Stimulated activated CD4-positive, alpha-beta T cell treated with anti-CD3 and anti-CD28 coated beads, Interleukin-15, amount 100 ng/mL, for 1 hour (primary cell): ENCODE data around the gene KRTAP10-12.

ENCODE experiments used
- DNase-seq, 2 donors: peaks; one replicate each; pipeline ENCODE4 v3.0.0-alpha.2; 2020; ENCODE audit warnings: low read depth in 1 of 2, low spot score in 1 of 2

Gene KRTAP10-12

DNA sequence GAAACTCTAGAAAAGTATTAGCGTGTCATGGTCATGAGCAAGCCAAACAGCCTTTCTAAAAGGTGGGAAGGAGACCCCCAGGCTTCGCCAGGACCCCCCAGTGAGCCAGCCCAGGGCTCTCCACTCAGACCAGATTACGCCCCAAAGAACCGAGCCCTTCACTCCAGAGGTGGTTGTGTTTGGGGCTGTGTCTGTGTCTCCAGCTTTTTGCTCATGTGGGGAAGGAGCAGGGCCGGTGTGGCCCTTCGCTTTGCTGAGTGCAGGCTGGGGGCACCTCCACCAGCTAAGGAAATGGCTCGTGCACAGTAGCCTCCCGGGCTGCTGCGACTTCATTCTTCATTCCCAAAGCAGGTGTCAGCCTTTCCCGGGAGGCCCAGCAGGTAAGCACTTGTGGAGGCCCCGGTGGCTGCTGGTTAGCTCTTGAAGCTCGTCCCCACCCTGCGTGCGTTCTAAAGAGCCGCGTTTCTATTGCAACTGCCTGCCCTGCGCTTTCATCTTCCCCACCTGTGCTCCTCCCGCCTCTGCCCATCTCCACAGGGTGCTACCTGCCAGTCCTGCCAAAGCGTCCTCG, 13.9 kb downstream of the KRTAP10-12 start:
- no peak for DNase-seq

DNA sequence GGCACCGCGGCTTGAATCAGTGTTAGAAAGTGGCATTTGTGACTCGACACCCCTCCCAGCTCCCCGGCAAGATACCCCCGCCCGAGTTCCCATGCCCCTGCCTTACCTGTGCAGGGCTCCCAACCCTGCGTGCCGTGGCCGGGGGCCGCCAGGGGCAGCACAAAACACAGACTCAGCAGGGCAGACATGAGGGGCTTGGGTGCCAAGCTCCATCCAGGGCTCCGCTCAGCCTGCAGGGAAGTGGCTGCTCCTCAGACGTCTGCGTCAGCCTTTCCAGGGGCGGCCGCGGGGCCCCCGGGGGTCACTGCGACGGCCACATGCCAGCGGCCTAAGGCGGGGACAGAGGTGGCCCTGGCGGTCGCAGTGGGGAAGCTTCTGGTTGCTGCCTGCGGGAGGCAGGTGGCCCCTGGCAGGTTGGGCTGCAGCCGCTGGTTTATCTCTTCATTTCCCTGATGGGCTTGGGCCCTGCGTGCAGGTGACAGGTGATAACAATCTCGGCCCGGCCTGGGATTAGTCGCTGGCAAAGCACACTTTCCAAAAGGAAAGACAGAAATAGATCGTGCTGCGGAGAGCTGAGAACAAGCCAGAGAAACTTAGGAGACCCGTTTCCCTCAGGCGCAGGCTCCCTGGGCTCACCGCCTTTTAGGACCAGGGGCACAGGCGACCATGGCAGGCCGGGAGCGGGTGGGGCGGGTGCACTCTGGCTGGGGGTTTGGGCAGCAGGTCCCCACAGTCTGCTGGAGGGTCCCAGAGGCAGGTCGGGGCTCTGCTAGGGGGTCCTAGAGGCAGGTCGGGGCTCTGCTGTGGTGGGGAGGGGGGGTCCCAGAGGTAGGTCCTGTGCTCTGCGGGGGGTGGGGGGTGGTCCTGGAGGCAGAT, 14.6 kb downstream of the KRTAP10-12 start, which contains the start of gene TSPEAR:
Gene TSPEAR (minus strand): TSS at position 246 of the 876 bp plus-strand sequence. CDS start 58 bp downstream, at position 188.
- no peak for DNase-seq

DNA sequence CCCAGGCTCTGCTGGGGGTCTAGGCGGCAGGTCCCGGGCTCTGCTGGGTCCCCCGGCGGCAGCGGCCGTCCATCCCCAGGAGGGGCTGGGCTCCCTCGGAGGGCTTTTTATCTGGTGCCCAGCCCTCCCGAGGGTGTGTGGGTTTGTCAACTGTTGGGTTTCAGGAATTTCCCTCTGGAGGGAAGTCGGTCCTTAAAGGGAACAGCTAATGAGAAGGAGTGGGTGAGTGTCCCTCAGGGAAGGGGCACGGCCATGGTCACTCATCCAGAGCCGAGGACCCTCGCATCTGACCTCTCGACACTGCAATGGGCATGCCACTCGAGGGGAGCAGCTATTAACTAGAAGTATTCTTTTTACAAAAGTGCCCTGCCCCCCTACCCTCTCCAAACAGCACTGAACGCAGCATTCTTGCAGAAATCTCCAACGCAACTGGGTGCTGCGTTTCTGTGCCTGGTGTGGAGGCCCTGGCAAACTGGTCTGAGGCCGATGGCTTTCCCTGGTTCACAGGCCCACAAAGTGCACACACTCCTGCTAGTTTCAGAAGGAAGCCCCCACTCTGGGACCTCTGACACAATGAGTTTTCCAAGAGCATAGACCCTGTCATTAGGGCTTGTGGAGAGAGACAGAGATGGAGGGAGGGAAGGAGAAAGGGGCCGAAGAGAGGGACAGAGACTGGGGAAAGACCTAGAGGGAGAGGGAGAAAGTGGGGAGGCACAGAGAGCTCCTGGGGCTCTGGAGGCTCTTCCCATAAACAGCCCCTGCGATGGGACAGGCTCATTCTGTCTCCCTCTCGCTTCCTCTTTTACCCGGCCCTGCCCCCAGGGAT, 15.4 kb downstream of the KRTAP10-12 start:
- no peak for DNase-seq

DNA sequence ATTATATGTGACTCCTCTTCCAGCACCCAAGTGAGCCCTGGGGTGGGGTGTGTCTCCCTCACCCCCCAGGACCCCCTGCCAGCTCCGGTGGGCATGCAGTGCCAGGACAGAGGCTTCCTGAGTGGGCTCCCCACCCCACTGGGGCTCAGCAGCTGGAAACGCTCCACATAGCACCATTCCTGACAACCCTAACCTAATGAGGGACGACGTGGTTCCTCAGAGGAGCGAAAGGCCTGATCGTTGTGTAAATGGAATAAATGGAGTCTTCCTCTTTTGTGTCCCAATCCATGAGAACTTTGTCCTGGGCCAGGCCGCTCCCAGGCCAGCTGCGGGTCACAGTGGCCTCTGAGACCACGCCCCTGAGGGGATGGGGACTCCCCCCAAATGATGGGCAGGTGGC, 16.2 kb downstream of the KRTAP10-12 start:
- no peak for DNase-seq

DNA sequence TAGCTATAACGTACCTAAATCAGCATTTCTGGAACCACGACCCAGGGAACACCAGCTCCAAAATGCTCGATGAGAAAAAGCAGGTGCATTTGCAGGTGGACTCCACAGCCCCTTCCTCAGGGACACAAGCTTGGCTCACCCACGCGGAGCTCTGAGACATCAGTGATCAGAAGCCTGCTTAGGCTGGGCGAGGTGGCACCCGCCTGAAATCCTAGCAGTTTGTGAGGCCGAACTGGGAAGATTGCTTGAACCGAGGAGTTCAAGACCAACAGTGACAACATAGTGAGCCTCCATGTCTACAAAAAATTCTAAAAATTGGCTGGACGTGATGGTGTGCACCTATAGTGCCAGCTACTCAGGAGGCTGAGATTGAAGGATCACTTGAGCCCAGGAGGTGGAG, 16.9 kb downstream of the KRTAP10-12 start:
- DNase-seq: no peak

DNA sequence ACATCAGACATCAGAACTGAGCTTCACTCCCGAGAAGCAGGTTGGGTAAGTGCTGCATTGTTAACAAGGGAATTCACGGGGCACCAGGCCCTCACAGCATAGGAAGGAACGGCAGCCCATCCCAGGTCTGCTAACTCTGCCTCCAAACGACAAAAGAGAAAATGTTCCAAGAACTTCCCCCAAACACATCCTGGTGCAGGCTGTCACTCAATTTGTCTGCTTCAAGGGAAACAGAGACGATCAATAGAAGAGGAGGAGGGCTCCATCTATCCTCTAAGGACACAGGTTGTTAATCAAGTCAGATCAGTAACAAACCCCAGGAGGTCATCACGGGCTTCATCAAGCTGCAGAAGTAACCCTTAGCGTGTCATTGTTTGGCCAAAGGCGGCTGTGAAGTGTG, 17.9 kb downstream of the KRTAP10-12 start:
- no peak for DNase-seq

DNA sequence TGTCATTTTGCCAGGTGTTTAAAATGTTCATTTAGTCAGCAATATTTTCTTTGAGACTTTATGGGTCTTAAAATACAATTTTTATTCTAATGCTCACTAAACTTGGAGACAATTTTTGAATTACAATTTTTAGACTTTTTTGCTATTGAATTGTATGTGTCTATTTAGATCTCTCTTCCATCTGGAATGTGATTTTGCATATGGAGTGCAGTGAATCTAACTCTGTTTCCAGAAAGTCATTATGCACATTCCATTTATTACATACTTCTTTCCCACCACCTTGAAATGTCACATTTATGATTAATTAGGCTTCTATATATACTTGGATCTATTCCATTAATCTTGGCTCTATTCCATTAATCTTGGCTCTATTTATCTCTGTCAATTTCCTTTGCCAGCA, 20.0 kb downstream of the KRTAP10-12 start:
- DNase-seq: no peak

DNA sequence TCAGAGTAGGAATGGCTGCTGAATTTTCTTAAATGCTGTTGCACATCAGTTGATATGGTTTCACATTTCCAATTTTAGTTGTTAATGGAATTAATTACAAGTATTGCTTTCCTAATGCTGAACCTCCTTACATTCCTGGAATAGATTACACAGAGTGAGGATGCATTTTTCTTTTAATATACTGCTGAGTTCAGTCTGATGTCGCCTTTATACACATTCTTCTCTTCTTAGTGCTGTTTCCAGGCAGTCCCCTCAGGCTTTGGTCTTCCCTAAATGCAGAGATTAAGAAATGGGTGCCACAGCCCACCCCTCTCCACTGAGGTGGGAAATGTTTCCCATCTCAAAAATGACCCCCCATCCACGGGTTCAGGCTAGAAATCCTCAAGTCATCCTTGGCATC, 21.1 kb downstream of the KRTAP10-12 start:
- no peak for DNase-seq

DNA sequence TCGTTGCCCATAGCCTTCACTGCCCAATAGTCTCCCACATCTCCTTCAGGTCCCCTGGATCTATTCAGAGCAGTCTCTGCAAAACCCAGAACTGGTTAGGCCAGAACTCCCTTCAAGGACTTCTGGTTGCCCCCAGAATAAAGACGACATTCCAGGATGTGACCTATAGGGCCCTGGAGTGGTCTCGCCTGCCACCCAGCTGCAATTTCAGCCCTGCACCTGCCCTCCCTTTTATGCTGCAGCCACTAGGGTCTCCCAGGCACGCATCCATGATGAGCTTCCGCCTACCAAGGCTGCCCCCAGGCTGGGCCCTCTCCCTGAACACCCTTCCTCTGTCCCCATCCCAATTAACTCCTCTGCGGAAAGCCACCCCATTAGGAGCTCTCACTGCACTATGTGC, 21.6 kb downstream of the KRTAP10-12 start:
- DNase-seq: no peak

DNA sequence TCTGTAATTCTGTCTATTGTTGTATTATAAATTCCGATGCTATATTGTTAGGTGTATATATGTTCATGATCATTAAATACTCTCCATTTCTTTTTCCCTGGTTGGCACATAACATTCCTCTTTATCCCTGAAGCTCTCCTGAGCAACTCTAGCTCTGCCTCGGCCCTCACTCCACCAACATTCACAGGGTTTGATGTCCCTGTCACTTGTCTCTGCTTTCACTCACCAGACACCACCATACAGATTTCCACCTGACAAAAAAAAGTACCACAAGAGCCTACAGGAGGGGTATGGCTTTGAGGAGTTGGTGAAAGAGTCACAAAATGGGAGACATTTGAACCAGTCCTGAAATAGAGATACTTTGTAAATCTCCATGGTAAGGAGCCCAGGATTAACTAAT, 23.2 kb downstream of the KRTAP10-12 start:
- no peak for DNase-seq

DNA sequence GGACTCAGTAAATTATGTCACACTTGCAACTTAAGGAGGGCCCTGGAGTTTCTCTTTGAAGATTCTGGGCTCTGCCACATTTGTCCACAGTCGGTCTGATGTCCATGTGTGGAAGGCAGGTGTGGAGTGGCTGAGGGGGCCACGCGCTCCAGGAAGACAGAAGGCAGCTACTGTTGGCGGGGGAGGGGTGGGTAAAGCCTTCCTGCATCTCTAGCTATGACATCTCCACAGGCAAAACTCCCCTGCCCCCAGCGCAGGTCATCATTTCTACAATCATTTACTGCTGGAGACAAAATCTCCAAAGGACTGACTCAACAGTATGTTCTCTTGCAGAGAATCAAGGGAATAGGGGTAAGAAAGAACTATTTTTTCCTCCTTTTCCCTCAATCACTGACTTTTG, 25.8 kb downstream of the KRTAP10-12 start:
- DNase-seq: no peak

DNA sequence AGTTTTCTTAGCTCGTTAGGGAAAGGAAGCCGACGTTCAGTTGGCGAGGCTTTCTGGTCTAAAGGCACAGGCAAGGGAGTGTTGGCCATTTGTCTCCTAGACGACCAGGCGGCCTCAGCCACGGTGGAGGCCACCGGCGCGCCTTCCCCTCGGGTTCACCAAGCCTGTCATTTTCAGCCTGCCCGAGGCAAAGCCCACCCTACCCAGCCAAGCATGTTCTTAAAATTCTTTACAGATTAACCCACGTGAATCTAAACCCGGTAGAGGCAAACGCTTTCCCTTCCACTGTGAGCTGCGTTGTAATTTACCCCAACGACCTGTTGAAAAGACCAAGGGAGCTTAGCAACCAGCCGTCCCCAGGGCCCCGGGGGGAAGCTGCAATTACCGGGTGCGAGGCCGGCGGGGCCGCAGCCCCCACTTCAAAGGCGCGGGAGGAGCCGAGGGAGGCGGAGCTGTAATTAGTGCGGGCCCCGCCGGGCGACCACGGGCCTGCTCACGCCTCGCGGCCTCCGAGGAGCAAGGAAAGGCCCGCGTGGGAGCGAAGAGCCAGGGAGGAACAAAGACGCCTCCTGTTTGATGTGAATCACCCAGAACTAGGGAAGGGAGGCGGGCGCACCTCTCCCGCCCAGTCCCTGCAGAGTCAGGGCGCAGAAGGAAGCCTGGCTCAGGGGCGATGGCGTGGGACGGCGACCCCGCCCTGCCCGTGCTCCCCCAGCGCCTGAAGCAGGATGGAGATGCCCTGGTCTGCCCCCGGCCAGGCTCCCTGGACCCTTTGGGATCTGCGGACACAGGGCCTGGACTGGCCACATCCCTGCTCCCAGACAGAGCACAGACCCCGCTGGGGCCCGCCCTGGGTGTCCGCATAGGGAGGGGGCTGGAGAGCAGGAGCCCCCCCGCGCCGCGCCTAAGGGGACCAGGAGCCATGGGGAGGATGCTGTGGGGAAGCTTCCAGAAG, 26.5 kb downstream of the KRTAP10-12 start:
- DNase-seq: no peak

DNA sequence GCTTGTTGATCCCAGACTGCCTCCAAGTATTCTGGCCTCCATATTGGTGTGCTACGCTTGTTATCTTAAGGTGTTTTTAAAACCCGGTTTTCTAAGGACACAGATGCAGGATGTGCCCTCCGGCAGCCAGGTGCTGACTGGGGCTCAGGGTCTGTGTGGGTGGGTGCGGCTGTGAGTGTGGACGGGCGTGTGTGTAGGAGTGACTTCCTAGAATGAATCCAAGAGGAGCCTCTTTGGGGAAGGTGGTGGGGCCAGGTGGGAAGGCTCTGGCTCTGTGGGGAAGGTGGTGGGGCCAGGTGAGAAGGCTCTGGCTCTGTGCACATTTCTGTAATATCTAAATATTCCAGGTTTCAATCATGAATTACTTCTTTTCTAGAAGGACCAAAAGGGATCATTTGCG, 27.2 kb downstream of the KRTAP10-12 start:
- DNase-seq: no peak

DNA sequence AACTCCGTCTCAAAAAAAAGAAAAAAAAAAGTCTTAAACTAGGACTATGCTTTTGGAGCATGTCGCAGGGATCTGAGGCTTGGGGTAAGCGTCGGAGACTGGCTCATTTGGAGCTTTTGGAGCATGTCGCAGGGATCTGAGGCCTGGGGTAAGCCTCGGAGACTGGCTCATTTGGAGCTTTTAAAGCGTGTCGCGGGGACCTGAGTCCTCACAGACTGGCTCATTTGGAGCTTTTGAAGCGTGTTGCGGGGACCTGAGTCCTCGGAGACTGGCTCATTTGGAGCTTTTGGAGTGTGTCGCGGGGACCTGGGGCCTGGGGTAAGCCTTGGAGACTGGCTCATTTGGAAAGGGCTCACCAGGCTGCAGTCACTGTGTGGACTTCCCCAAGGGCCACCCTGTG, 28.0 kb downstream of the KRTAP10-12 start:
- no peak for DNase-seq

DNA sequence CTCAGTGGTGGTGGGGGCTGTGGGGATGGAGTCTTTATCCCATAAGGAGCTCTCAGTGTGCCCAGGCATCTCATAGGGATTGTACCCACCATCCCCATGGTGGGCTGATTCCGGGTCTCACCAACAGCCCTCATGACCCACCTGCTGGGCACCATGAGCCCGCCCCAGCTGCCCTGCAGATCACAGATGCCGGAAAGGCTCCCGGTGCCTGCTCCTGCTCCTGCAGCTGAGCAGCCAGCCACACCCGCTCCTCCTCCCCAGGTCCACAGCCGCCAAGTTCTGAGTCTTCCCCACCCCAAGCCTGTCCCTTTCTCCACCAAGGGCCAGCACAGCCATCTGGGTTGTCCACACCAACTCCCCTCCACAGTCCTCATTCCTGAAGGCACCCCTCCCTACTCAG, 29.9 kb downstream of the KRTAP10-12 start:
- DNase-seq: no peak

DNA sequence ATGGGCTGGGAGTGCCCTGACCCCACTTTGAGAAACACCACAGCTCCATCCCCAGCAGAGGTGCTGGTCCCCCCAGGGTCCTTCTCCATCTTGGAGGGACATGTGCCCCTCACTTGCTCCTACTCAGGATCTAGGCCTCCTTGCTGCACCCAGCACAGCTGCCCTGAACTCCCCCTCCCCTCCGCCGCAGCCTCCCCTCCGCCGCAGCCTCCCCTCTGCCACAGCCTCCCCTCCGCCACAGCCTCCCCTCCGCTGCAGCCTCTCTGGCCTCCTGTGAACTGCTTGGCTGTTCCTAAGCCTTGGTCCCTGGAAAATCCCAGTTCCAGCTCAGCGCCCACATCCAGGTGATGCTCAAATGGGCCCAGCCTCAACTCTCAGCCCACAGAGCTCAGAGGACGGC, 30.3 kb downstream of the KRTAP10-12 start:
- DNase-seq: no peak

DNA sequence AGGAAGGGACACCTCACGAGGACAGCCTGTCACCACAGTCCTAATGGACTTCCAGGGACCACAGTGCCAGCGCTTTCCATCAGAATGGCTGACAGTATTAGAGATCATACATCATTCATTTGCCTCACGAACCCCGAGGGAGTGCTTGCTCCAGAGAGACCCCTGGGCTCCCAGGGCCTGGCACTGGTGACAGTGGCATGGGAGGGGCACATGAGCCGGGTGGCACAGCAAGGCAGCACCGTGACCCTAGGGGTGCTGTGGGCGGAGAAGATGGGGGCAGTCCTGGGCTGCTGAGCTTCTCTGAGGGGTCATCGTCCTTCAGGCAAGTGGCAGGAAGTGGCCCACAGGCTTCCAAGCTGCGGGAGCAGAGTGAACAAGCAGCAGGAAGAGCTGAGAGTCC, 30.8 kb downstream of the KRTAP10-12 start:
- DNase-seq: no peak

DNA sequence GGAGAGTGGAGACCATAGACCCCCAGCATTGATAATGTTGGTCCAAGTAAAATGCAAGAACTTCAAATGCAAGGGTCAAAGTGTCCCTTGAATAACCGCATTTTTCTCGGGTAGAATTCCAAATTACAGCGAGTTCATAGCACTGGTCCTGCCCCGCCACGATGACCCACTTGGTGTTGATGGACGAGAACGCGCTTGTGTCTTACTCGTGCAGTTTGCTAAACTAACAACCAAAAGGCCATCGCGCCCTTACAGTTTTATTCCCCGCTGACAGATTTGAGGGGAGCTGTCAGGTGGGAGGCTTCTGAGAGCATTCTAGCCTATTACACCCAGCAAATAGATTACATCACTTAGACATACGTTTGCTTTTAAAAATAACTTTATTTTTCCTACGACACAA, 31.7 kb downstream of the KRTAP10-12 start:
- no peak for DNase-seq

DNA sequence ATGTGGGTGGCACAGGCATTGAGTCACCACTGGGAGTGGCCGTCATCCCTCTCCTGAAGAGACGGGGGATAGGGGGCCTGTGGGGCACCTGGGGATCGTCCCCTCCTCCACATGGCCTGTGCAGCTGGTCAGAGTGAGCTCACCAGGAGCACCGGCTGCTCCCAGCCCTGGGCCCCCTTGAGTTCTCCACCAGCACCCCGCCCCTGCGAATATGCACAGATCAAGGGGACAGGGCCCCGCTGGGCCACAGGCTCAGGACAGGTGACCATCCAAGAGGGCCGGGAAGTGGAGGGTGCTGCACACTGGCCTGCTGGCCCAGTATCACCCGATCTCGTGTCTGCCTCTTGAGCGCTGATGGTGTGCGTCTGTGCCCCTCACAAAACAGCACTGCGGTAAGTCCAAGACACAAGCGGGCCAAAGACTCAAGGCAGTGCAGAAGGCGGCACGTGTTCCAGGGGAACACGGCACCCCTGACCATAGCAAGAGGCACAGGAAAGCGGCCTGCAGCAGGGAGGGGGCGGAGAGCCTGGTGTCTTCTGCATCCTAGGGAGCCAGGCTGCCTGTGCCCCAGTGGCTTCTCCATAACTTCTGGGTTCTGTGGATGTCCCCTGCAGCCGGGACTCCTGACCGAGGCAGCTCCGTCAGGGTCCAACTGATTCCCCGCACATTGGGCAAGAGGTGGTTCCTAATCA, 32.5 kb downstream of the KRTAP10-12 start:
- DNase-seq: no peak

DNA sequence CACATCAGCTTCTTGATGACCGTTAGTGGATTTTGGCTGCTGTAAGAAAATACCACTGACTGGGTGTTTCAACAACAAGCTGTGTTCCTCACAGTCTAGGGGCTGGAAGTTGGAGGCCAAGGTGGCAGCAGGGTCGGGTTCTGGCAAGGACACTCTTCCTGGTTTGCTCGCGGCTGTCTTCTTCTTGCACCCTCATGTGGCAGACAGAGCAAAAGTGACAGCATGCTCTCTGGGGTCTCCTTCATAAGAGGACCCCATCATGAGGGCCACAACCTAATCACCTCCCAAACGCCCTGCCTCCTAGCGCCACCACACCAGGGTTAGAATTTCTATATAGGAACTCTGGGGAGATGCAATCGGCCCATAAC, 33.0 kb downstream of the KRTAP10-12 start:
- no peak for DNase-seq
